CD14-positive monocyte (primary cell): Measurements from ENCODE around the gene PGLYRP2. TPM values are rescaled to one million over a fixed set of nuclear protein-coding genes. Genes with fewer than 3 reads are reported as not detected.
A peak's percentile ranks its signal among the peaks of the same experiment; 100 is the strongest.

Source experiments
- DNase-seq, 3 donors: peaks; one replicate each; pipeline ENCODE4 v3.0.0-alpha.2; 2011 to 2022
- H2AFZ ChIP-seq: 2 replicates; pipeline ENCODE4 v1.6.0; 2012; ENCODE audit warnings: mild to moderate bottlenecking, low read depth, low read length, inconsistent platforms; ENCODE audit not compliant: insufficient read depth, poor library complexity, severe bottlenecking
- H3K27ac ChIP-seq, 2 donors: 1 replicate in 1 of 2; 2 replicates in 1 of 2; pipeline ENCODE4 v1.5.1; 2012 to 2013; ENCODE audit warnings: low read length in 2 of 2, control low read depth in 1 of 2, inconsistent platforms in 1 of 2, low read depth in 1 of 2, mild to moderate bottlenecking in 1 of 2
- H3K27me3 ChIP-seq, 2 donors: one replicate each; pipeline versions ENCODE4 v1.6.0 to v1.6.1; 2011 to 2013; ENCODE audit warnings: low read length in 2 of 2; ENCODE audit not compliant: control insufficient read depth in 2 of 2, insufficient read depth in 2 of 2
- H3K36me3 ChIP-seq, 2 donors: replicated peaks in 1 of 2; 1 replicate in 1 of 2; 2 replicates in 1 of 2; pipeline versions ENCODE4 v1.5.1 to v1.6.1; 2012 to 2013; ENCODE audit warnings: low read length in 2 of 2, control low read depth in 1 of 2, inconsistent platforms in 1 of 2, mild to moderate bottlenecking in 1 of 2; ENCODE audit not compliant: insufficient read depth in 2 of 2, control insufficient read depth in 1 of 2
- H3K4me1 ChIP-seq, 2 donors: 1 replicate in 1 of 2; 2 replicates in 1 of 2; pipeline versions ENCODE4 v1.5.1 to v1.6.1; 2012 to 2013; ENCODE audit warnings: low read length in 2 of 2, control low read depth in 1 of 2, inconsistent platforms in 1 of 2, mild to moderate bottlenecking in 1 of 2, moderate library complexity in 1 of 2; ENCODE audit not compliant: insufficient read depth in 2 of 2, control insufficient read depth in 1 of 2
- H3K4me2 ChIP-seq: replicated peaks from 2 replicates; pipeline ENCODE3; 2012; ENCODE audit warnings: low read length, moderate library complexity, mild to moderate bottlenecking; ENCODE audit not compliant: poor library complexity, severe bottlenecking; ENCODE audit errors: extremely low read depth
- H3K4me3 ChIP-seq, 3 experiments: fragments of 200-600 bp in 1 of 3; sonication (generic) in 1 of 3; replicated peaks in 1 of 3; 1 replicate in 2 of 3; 2 replicates in 1 of 3; pipeline ENCODE4 v1.5.1; 2011 to 2013; ENCODE audit warnings: low read length in 3 of 3, mild to moderate bottlenecking in 3 of 3, control low read depth in 2 of 3, low read depth in 2 of 3, inconsistent platforms in 1 of 3, moderate library complexity in 1 of 3
- H3K79me2 ChIP-seq: 2 replicates; pipeline ENCODE4 v1.6.0; 2012; ENCODE audit warnings: mild to moderate bottlenecking, control low read depth, inconsistent platforms, low read length, moderate library complexity; ENCODE audit not compliant: insufficient read depth
- H3K9ac ChIP-seq: 2 replicates; pipeline ENCODE4 v1.6.0; 2017; ENCODE audit warnings: low read length, mild to moderate bottlenecking; ENCODE audit not compliant: insufficient read depth, poor library complexity, severe bottlenecking
- H3K9me3 ChIP-seq, 2 donors: replicated peaks in 1 of 2; 1 replicate in 1 of 2; 2 replicates in 1 of 2; pipeline versions ENCODE4 v1.5.1 to v1.6.1; 2012 to 2013; ENCODE audit warnings: low read length in 2 of 2, control low read depth in 1 of 2; ENCODE audit not compliant: control insufficient read depth in 1 of 2, insufficient read depth in 1 of 2
- H4K20me1 ChIP-seq: 2 replicates; pipeline ENCODE4 v1.6.0; 2012; ENCODE audit warnings: mild to moderate bottlenecking, low read length, control low read depth, moderate library complexity; ENCODE audit not compliant: insufficient read depth
- H3K27ac Mint-ChIP-seq, 7 donors: one replicate each; pipeline ENCODE4 v1.8.0; 2020; ENCODE audit warnings: mild to moderate bottlenecking in 7 of 7, mixed read lengths in 7 of 7, moderate library complexity in 6 of 7, inconsistent platforms in 2 of 7
- H3K27me3 Mint-ChIP-seq, 3 donors: one replicate each; pipeline ENCODE4 v1.8.0; 2021 to 2022; ENCODE audit warnings: low read depth in 3 of 3, mild to moderate bottlenecking in 3 of 3, mixed read lengths in 3 of 3, moderate library complexity in 3 of 3, inconsistent platforms in 1 of 3
- H3K36me3 Mint-ChIP-seq, 2 donors: one replicate each; pipeline ENCODE4 v1.8.0; 2020; ENCODE audit warnings: mixed read lengths in 2 of 2, inconsistent platforms in 1 of 2, mild to moderate bottlenecking in 1 of 2
- H3K4me1 Mint-ChIP-seq: one replicate; pipeline ENCODE4 v1.8.0; 2020; ENCODE audit warnings: mild to moderate bottlenecking, mixed read lengths
- H3K4me3 Mint-ChIP-seq, 2 donors: one replicate each; pipeline ENCODE4 v1.8.0; 2020; ENCODE audit warnings: mild to moderate bottlenecking in 2 of 2, mixed read lengths in 2 of 2, moderate library complexity in 1 of 2
- H3K9me3 Mint-ChIP-seq, 7 donors: one replicate each; pipeline ENCODE4 v1.8.0; 2020 to 2022; ENCODE audit warnings: mixed read lengths in 7 of 7, mild to moderate bottlenecking in 6 of 7, moderate library complexity in 6 of 7, inconsistent platforms in 2 of 7
- CTCF ChIP-seq: fragments of 200-600 bp; IDR thresholded peaks from one replicate; pipeline ENCODE4 v1.8.0; 2022; ENCODE audit warnings: antibody characterized with exemption, mild to moderate bottlenecking
- WGBS: methylation state at CpG from one replicate; pipeline ENCODE4 v1.1.5; 2013; ENCODE audit warnings: missing lambda C conversion rate; ENCODE audit not compliant: insufficient coverage; 5-methylcytosine and 5-hydroxymethylcytosine counted together
- intact Hi-C, 2 donors: fragments of 100-400 bp; cut with micrococcal nuclease; formaldehyde crosslinking; loops; one replicate each; pipeline versions ENCODE4 v1.15.0 to v1.15.1; 2023
- polyA plus RNA-seq, 3 donors: library from polyadenylated mRNA; depleted of rRNA in 1 of 3; unstranded in 2 of 3; stranded (reverse) in 1 of 3; fragments of 300-500 nt in 2 of 3; fragments of >200 nt in 1 of 3; fragmentation: Illumina TruSeq in 2 of 3; gene quantifications; 1 replicate in 2 of 3; 2 replicates in 1 of 3; pipeline ENCODE4 v1.2.3, GENCODE V29; 2012 to 2021

PGLYRP2 gene
- polyA plus RNA-seq, 3 donors = 0.03 to 0.32 (median 0.15) TPM

GRCh38 chr19:15433519-15434069, 45.7 kb downstream of the PGLYRP2 start:
- Histone ChIP-seq H3K4me1 (peaks cover 26 to 31% of the 10 kb centered on the region in 2 donors), H4K20me1 (peaks cover 19% of the 10 kb centered on the region), H3K4me3 (peak overlapping the region; percentile 87 to 95 (median 90)), H3K27me3 (no peaks in the 10 kb centered on the region), H3K9ac (peak overlapping the region; percentile 78), H2AFZ (peak overlapping the region; percentile 91), H3K4me2 (peak overlapping the region; percentile 90), H3K9me3 (no peaks in the 10 kb centered on the region), H3K36me3 (peaks cover 9 to 13% of the 10 kb centered on the region in 2 donors), H3K27ac (peak overlapping the region; percentile 67 to 74), H3K79me2 (peaks cover 36% of the 10 kb centered on the region)
- no peak for TF ChIP-seq CTCF
- peak overlapping the region; percentile 96 to 99 for H3K4me3 Mint-ChIP-seq
- H3K36me3 Mint-ChIP-seq = peaks cover 3 to 8% of the 10 kb centered on the region in 2 donors
- peaks cover 28% of the 10 kb centered on the region for H3K4me1 Mint-ChIP-seq
- H3K27me3 Mint-ChIP-seq = peaks cover 0 to 9% (median 0%) of the 10 kb centered on the region in 3 donors
- DNase-seq = no peak
- H3K9me3 Mint-ChIP-seq = peaks cover 0 to 2% (median 0%) of the 10 kb centered on the region in 7 donors
- intact Hi-C loops = loop anchor here (2.0 to 5.0 kb wide), 2 partner anchors 15 to 124 kb away; partner anchors contain the start of gene AKAP8L (in 1 of the 2)
- peak overlapping the region in 6 of 7 donors; percentile 2 to 95 (median 88) for H3K27ac Mint-ChIP-seq
- WGBS = 26% methylated on average over 3 of the region's 8 CpGs

GRCh38 chr19:15432629-15433518, 46.4 kb downstream of the PGLYRP2 start:
- peaks cover 26 to 31% of the 10 kb centered on the region in 2 donors for H3K4me1 ChIP-seq
- H3K27ac ChIP-seq = peak overlapping the region; percentile 67 to 74
- H3K9ac ChIP-seq = peak overlapping the region; percentile 78
- peaks cover 26% of the 10 kb centered on the region for H4K20me1 ChIP-seq
- peak overlapping the region; percentile 91 for H2AFZ ChIP-seq
- no peaks in the 10 kb centered on the region for H3K27me3 ChIP-seq
- Mint-ChIP-seq H3K36me3 (peaks cover 5 to 15% of the 10 kb centered on the region in 2 donors), H3K9me3 (peaks cover 0 to 2% (median 0%) of the 10 kb centered on the region in 7 donors), H3K27ac (peak overlapping the region; percentile 84 to 95 (median 92)), H3K4me3 (peak overlapping the region; percentile 96 to 99), H3K27me3 (peaks cover 0 to 11% (median 0%) of the 10 kb centered on the region in 3 donors), H3K4me1 (peaks cover 28% of the 10 kb centered on the region)
- 1% methylated on average over 67 of the region's 75 CpGs for WGBS
- H3K4me2 ChIP-seq = peak overlapping the region; percentile 90
- H3K4me3 ChIP-seq = peak overlapping the region; percentile 87 to 95 (median 90)
- intact Hi-C loops = loop anchor here (1.0 to 5.0 kb wide), 3 partner anchors 14 to 124 kb away; partner anchors contain the start of gene AKAP8L (in 1 of the 2)
- H3K9me3 ChIP-seq = no peaks in the 10 kb centered on the region
- H3K36me3 ChIP-seq = peaks cover 15 to 20% of the 10 kb centered on the region in 2 donors
- TF ChIP-seq CTCF = no peak
- peaks cover 41% of the 10 kb centered on the region for H3K79me2 ChIP-seq
- peak; percentile 81 to 88 (median 88) for DNase-seq
